ENCODE results near the gene LAMTOR4. TPM values are rescaled to one million over a fixed set of nuclear protein-coding genes. Genes with fewer than 3 reads are reported as not detected.

Gene LAMTOR4
- polyA plus RNA-seq, 6 donors from 2014 or later = 407 to 579 (median 480) TPM

DNA sequence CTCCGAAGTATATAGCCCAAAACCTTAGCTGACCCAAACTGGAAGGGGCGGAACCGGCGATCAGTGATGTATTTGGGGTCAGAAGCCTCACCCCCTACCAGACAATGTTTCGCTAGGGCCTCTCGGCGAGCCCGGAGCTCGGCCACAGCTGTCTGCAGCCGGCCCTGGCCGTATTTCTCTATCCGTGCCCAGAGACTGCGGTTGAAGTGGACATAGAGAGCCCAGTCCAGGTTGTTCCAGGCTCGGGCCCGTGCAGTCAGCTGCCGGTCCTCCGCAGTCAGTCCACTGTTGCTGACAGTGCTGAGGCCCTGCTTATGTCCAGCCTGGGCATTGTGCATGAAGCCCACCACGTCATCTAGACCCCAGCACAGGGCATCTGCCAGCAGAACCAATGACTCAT, 11.3 kb downstream of the LAMTOR4 start:
- H3K9me3 Mint-ChIP-seq = no peaks in the 10 kb centered on the region
- H3K27ac Mint-ChIP-seq = peak overlapping the region in 1 of 6 donors; percentile 75
- H3K27me3 Mint-ChIP-seq = no peaks in the 10 kb centered on the region
- peaks cover 17 to 51% (median 47%) of the 10 kb centered on the region in 3 donors for H3K4me1 Mint-ChIP-seq
- peak overlapping the region in 7 of 8 donors; percentile 78 to 92 (median 88) for H3K4me3 Mint-ChIP-seq
- no peaks in the 10 kb centered on the region for H3K36me3 Mint-ChIP-seq
- no peak for DNase-seq
- ATAC-seq (ENCODE audit: low read depth in 2 of 2) = no peak

DNA sequence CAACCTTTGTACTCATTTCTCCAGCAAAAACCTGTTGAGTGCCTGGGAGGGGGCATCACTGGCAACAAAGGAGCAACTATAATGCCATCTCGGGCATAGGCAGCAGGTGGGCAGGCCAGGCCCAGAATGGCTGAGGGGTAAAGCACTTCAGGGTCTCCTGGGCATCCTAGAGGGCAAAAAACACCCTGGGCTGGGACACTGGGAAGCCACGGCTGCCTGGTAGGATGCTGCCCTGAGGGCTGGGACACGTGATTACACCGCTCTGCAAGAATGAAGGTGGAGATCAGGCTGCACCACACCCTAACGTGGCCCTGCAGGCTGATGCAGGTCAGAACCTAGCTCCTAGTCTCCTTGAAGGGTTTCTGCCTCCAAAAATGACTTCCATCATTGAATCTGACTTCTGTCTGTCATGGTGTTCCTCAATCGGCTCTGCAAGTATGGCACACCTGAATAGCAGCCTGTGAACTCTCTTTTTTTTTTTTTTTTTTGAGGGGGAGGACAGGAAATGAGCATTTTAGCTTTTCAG, 14.4 kb downstream of the LAMTOR4 start:
- Mint-ChIP-seq H3K36me3 (no peaks in the 10 kb centered on the region), H3K4me1 (peaks cover 18 to 40% (median 39%) of the 10 kb centered on the region in 3 donors), H3K9me3 (no peaks in the 10 kb centered on the region), H3K4me3 (peak overlapping the region in 1 of 8 donors; percentile 42), H3K27ac (peak overlapping the region in 1 of 6 donors; percentile 57), H3K27me3 (peaks cover 23 to 26% (median 24%) of the 10 kb centered on the region in 3 donors)
- ATAC-seq (ENCODE audit: low read depth in 2 of 2) (no peak), DNase-seq (no peak)

DNA sequence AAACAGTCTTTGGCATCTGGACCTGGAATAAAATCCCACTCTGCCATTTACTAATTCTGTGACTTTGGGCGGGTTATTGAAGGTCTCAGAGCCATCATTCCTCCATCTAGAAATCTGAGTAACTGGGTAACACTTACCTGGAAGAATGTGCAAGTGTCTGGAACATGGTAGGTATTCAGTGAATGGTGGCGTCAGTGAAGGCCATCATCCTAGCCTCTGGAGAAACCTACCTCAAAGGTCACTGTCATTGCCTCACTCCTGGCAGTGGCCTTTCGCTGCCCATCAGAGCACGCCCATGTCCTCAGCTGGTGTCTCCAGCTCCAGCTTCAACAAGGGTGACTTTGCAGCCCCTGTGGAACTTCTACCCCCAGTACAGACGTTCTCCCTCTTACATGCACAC, 15.2 kb downstream of the LAMTOR4 start:
- Mint-ChIP-seq H3K9me3 (no peaks in the 10 kb centered on the region), H3K36me3 (no peaks in the 10 kb centered on the region), H3K4me3 (peak overlapping the region in 1 of 8 donors; percentile 67), H3K27me3 (peaks cover 31 to 34% (median 32%) of the 10 kb centered on the region in 3 donors), H3K27ac (peak overlapping the region in 1 of 6 donors; percentile 57), H3K4me1 (peaks cover 26 to 44% (median 43%) of the 10 kb centered on the region in 3 donors)
- DNase-seq = no peak
- ATAC-seq (ENCODE audit: low read depth in 2 of 2) = no peak

DNA sequence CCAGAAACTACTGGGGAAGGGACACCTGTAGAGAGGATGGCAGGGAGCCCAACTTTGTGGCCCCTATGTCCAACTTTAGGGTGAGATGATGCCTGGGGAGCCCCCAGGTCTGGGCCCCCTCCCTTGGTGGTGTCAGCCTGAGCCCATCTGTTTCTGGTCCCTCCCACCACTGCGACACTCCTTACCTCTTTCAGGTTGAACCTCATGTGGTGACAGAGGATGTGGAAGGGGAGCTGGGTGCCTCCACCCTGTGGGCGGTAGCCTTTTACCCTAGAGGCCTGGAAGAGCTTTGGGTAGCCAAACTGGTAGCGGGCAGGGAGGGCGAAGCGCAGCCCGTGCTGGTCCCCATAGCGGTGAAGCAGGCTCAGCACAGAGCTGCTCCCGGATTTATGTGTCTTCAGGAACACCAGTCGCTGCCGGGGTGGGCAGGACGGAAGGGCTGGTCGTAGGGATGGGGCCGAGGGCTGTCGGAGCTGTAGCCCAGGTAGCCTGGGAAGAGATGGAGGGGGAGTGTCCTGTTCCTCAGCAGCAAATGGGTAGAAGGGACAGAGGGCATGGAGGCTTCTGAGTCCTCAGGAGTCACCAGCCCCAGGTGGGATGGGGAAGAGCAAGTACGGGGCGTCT, 17.7 kb downstream of the LAMTOR4 start:
- ATAC-seq (ENCODE audit: low read depth in 2 of 2) (no peak), DNase-seq (no peak)
- H3K36me3 Mint-ChIP-seq = no peaks in the 10 kb centered on the region
- peak overlapping the region in 3 of 8 donors; percentile 50 to 80 (median 64) for H3K4me3 Mint-ChIP-seq
- H3K9me3 Mint-ChIP-seq = no peaks in the 10 kb centered on the region
- peaks cover 36 to 54% (median 48%) of the 10 kb centered on the region in 3 donors for H3K4me1 Mint-ChIP-seq
- H3K27me3 Mint-ChIP-seq = peaks cover 43 to 51% (median 47%) of the 10 kb centered on the region in 3 donors
- no peak overlapping the region for H3K27ac Mint-ChIP-seq

DNA sequence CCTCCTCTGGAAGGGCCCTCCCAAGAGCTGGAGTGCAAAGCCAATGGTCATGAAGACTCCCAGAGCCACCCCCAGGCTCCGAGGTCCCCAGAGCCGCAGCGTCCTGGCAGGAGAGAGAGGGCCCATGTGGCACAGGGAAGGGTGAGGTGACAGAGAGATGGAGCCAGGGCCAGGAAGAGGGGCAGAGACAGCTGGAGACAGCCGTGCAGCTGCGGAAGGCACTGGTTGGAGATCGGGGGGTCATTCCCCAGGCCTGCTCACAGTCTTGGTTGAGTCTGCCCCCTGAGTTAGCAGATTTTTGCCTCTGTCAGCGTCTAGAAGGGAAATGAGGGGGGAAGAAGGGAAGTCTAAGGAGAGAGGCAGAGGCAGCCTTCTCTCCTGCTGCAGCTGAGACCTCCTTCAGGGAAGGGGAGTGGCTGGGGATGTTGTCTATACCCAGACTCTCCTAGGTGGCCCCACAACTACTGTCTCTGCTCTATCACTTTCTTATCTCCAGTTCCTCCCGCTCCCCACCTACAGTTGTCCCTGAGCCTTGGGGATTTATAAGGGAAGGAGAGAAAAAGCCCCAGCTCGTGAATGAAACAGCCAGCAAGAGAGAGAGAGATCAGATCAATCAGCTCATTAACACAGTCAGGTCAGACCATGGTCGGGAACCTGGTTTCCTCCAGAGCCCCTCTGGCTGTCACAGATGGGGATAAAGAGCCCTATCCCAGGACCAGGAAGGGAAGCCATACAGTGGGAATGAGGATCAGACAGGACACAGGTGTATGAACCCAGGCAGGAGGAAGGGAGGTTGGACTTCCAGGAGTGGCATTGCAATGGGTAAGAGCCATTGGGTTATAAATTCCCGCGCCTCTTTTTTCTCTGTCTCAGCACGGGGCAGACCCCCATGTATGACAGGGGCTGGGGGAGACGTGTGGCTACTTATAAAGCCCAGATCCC, 18.5 kb downstream of the LAMTOR4 start:
- H3K9me3 Mint-ChIP-seq = no peaks in the 10 kb centered on the region
- peak overlapping the region; percentile 6 to 84 (median 76) for H3K4me3 Mint-ChIP-seq
- H3K4me1 Mint-ChIP-seq = peaks cover 41 to 56% (median 53%) of the 10 kb centered on the region in 3 donors
- no peaks in the 10 kb centered on the region for H3K36me3 Mint-ChIP-seq
- H3K27ac Mint-ChIP-seq = peak overlapping the region in 1 of 6 donors; percentile 5
- H3K27me3 Mint-ChIP-seq = peaks cover 43 to 51% (median 47%) of the 10 kb centered on the region in 3 donors
- no peak for ATAC-seq (ENCODE audit: low read depth in 2 of 2)
- DNase-seq = no peak

DNA sequence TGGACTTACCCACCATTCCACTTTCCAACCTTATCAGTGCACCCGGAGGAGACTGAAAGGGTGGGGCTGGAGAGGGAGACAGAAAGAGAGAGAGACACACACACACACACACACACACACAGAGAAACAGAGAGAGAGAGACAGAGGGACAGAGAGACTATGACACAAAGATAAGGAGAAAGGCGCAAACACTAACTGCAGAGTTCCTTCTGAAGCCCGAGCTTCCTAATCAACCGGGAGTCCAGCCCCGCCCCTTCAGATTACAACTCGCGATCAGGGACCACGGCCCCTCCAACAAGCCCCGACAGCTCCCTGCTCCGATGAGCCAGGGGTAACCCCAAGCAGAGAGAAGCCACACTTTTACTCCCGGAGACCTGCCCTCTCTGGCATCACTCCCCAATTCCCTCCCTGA, 19.2 kb downstream of the LAMTOR4 start:
- peaks cover 41 to 53% (median 49%) of the 10 kb centered on the region in 3 donors for H3K4me1 Mint-ChIP-seq
- no peak for DNase-seq
- H3K36me3 Mint-ChIP-seq = no peaks in the 10 kb centered on the region
- peak; percentile 13 to 16 for ATAC-seq (ENCODE audit: low read depth in 2 of 2)
- H3K9me3 Mint-ChIP-seq = no peaks in the 10 kb centered on the region
- peak overlapping the region; percentile 70 to 84 (median 80) for H3K4me3 Mint-ChIP-seq
- H3K27me3 Mint-ChIP-seq = peaks cover 43 to 51% (median 47%) of the 10 kb centered on the region in 3 donors
- H3K27ac Mint-ChIP-seq = peak overlapping the region in 2 of 6 donors; percentile 5 to 28

DNA sequence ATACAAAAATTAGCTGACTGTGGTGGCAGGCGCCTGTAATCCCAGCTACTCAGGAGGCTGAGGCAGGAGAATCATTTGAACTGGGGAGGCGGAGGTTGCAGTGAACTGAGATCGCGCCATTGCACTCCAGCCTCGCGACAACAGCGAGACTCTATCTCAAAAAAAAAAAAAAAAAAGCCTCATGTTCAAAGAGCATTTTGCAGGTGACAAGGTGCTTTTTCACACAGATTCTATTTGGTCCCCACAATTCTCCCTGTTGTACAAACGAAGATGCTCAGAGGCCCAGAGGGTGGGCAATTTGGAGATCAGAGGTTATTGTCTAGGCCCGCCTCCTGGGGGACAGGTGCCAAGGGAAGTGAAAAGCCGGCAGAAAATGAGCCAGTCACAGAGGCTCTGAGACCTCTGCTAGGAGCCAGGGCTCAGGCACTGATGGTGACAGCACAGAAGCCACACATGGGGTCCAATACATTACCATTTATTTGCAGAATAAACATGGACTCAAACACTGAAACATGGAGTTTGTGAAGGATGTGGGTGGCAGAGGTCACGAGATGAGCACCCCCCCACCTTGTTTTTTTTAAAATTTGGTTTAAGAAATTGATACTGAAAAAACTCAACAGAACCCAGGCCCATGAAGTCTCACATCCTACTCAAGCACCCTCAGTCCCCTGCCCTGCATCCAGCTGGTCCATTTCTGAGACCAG, 20.6 kb downstream of the LAMTOR4 start:
- Mint-ChIP-seq H3K4me3 (peak overlapping the region; percentile 1 to 84 (median 78)), H3K36me3 (no peaks in the 10 kb centered on the region), H3K27ac (no peak overlapping the region), H3K27me3 (peaks cover 43 to 51% (median 47%) of the 10 kb centered on the region in 3 donors), H3K4me1 (peaks cover 38 to 53% (median 46%) of the 10 kb centered on the region in 3 donors), H3K9me3 (no peaks in the 10 kb centered on the region)
- no peak for ATAC-seq (ENCODE audit: low read depth in 2 of 2)
- DNase-seq = no peak

DNA sequence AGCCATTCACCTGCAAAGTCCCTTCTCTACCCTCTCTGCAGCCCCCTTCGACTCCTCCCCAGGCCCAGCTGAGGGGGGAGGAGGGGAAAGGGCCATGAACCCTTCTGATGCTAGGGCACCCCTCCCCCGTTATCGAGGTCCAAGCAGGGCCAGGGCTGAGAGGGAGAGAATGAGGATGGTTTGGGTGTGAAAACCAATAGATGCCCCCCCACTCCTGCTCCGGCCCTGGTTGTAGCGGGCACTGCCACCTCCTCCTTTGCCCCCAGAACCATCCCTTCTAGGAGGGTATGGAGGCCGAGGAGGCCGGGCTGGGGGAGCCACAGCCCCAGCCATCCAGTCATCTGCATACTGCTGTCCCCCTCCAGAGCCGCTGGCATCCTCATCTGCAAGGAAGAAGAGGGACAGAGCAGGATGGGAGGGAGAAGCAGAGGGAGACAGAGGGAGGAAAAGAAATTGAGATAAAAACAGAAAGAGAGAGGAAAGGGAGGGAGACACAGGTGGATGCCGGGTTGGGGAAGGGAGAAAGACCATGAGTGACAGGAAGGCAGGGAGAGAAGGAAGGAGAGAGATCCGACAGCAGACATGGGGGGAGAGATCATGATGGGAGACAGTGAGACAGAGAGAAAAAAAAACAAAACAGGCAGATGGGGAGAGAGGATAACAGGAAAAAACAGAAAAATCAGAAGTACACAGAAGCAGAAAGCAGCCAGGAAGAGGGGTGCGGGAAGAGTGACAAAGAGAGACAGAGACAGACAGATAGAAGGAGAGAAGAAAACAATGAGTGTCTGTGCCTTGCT, 21.6 kb downstream of the LAMTOR4 start:
- Mint-ChIP-seq H3K27ac (peak overlapping the region in 4 of 6 donors; percentile 45 to 80 (median 52)), H3K27me3 (peaks cover 43 to 51% (median 47%) of the 10 kb centered on the region in 3 donors), H3K4me3 (peak overlapping the region; percentile 67 to 87 (median 75)), H3K36me3 (no peaks in the 10 kb centered on the region), H3K4me1 (peaks cover 38 to 58% (median 49%) of the 10 kb centered on the region in 3 donors), H3K9me3 (no peaks in the 10 kb centered on the region)
- DNase-seq (no peak), ATAC-seq (ENCODE audit: low read depth in 2 of 2) (no peak)

DNA sequence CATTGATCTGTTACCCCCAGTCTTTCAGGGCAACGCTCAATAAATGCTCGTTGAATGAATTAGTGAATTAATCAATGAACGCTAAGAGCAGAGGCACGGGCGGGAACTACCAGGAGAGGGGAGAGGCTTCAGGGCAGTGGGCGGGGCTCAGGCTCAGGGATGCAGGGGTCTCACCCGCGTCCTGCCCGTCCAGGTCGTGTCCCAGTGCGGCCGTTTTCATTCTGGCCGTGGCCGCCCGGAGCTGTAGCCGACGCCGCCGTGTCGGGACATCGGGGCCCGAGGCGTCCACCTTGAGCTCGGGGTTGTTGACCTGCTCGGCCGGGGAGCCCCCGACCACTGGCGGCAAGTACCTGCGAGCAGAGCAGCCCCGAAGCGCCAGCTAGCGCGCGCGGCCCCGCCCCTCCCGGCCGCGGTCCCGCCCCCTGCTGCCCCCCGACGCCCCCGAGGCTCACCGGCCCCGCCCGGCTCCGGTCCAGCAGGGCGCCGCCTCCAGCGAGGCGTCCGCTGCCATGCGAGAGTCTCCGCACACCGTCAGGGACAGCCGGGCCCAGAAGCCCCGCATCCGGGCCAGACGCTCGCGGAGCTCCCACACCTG, 22.5 kb downstream of the LAMTOR4 start:
- Mint-ChIP-seq H3K27me3 (peaks cover 39 to 44% (median 41%) of the 10 kb centered on the region in 3 donors), H3K36me3 (no peaks in the 10 kb centered on the region), H3K27ac (no peak overlapping the region), H3K4me3 (peak overlapping the region; percentile 42 to 86 (median 75)), H3K4me1 (peaks cover 42 to 59% (median 53%) of the 10 kb centered on the region in 3 donors), H3K9me3 (no peaks in the 10 kb centered on the region)
- ATAC-seq (ENCODE audit: low read depth in 2 of 2) (peak; percentile 49 to 50), DNase-seq (peak; percentile 43)

DNA sequence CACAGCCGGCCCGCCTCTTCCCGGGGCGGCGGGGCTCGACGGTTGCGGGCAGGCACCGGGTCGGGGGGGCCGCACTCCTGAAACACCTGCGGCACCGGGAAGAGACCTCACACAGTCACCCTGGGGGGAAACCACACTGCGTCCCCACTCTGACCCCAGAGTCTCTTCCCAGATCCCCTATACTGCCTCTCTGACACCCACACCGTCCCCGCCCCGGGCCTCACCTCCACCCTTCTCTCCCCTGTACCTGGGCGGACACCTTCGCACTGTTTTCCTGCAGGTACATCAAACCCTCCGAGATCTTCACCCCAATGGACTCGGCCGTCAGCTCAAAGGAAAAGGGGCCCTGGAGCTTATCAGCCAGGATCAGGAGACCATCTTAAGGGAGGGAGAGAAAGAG, 23.1 kb downstream of the LAMTOR4 start:
- Mint-ChIP-seq H3K4me3 (peak overlapping the region; percentile 67 to 85 (median 82)), H3K9me3 (no peaks in the 10 kb centered on the region), H3K4me1 (peaks cover 43 to 60% (median 57%) of the 10 kb centered on the region in 3 donors), H3K27ac (peak overlapping the region in 2 of 6 donors; percentile 19 to 52), H3K36me3 (no peaks in the 10 kb centered on the region), H3K27me3 (peaks cover 32 to 38% (median 35%) of the 10 kb centered on the region in 3 donors)
- ATAC-seq (ENCODE audit: low read depth in 2 of 2) = peak in 1 of 2 donors; percentile 18
- DNase-seq = no peak

DNA sequence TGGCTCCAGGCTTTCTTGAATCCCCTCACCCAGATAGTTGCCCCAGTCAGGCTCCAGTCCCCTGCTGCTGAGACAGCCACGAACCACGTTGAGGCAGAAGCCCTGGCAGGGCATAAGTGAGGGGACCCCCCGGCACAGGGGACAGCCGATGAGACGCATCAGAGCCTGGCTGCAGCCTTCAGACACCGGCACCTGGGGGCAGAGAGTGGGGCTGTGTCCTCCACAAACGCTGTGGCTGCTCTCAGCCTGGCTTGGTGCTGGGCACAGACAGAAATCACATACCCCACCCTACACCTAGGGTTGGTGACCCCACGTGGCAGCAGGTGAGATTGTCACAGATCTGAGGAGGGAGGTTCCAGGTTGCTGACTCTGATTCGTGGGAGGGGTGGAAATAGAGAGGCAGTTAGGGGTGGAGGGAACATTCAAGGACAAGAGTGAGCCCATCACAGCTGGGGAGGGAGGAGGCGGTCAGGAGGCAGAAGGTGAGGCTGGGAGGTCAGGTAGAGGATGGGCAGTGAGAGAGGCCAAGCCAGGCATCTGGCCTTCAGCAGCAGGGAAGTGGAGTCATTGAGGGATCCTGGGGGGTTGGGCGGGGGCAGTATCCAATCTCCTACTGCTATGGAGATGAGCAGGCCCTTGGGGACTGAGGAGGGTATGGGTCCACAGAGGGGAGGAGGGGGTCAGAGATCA, 25.2 kb downstream of the LAMTOR4 start:
- no peaks in the 10 kb centered on the region for H3K36me3 Mint-ChIP-seq
- peaks cover 0 to 1% (median 0%) of the 10 kb centered on the region in 7 donors for H3K9me3 Mint-ChIP-seq
- no peak for DNase-seq
- ATAC-seq (ENCODE audit: low read depth in 2 of 2) = no peak
- no peak overlapping the region for H3K27ac Mint-ChIP-seq
- peak overlapping the region in 1 of 8 donors; percentile 41 for H3K4me3 Mint-ChIP-seq
- peaks cover 29 to 49% (median 46%) of the 10 kb centered on the region in 3 donors for H3K4me1 Mint-ChIP-seq
- H3K27me3 Mint-ChIP-seq = peaks cover 11 to 17% (median 14%) of the 10 kb centered on the region in 3 donors

Measured in naive B cell (primary cell).